ENCODE results near the gene LRRC53.

GRCh38 chr1:74426208-74426937 lies 86.0 kb downstream of the LRRC53 start:
- no peak for TF ChIP-seq CTCF (IDR thresholded peaks at IDR 0.05)
- no peak for TF ChIP-seq POLR2A (IDR thresholded peaks at IDR 0.05)
